Keratinocyte (primary cell): ENCODE results near the gene POLE4. TPM values are rescaled to one million over a fixed set of nuclear protein-coding genes. Genes with fewer than 3 reads are reported as not detected.

ENCODE experiments used
- DNase-seq: peaks from one replicate; pipeline ENCODE4 v3.0.0-alpha.2; 2011; ENCODE audit warnings: low read depth, missing footprints, low spot score
- FAIRE-seq: peaks from 2 replicates; lab custom pipeline; 2011; peaks lifted over from hg19 to GRCh38; lab: Jason Lieb, UNC
- H2AFZ ChIP-seq: 2 replicates; pipeline ENCODE4 v1.6.0; 2012; ENCODE audit warnings: low read length, control low read depth, inconsistent platforms; ENCODE audit not compliant: control insufficient read depth
- H3K27ac ChIP-seq: 2 replicates; pipeline ENCODE4 v1.5.1; 2011; ENCODE audit warnings: low read length; ENCODE audit not compliant: control insufficient read depth, insufficient read depth
- H3K27me3 ChIP-seq: 3 replicates; pipeline ENCODE4 v1.6.0; 2011; ENCODE audit warnings: low read length; ENCODE audit not compliant: control insufficient read depth, insufficient read depth; ENCODE audit errors: extremely low read depth
- H3K36me3 ChIP-seq, 2 experiments: 2 replicates in 1 of 2; 3 replicates in 1 of 2; pipeline ENCODE4 v1.5.1; 2011; ENCODE audit warnings: low read length in 2 of 2, mild to moderate bottlenecking in 1 of 2; ENCODE audit not compliant: control insufficient read depth in 2 of 2, insufficient read depth in 2 of 2; ENCODE audit errors: extremely low read depth in 1 of 2
- H3K4me1 ChIP-seq: 3 replicates; pipeline ENCODE4 v1.5.1; 2011; ENCODE audit warnings: low read length; ENCODE audit not compliant: control insufficient read depth, insufficient read depth; ENCODE audit errors: extremely low read depth
- H3K4me2 ChIP-seq: 3 replicates; pipeline ENCODE4 v1.6.0; 2011; ENCODE audit warnings: low read depth, low read length; ENCODE audit not compliant: control insufficient read depth, insufficient read depth; ENCODE audit errors: extremely low read depth
- H3K4me3 ChIP-seq, 3 experiments: fragments of 200-600 bp in 1 of 3; sonication (generic) in 1 of 3; 2 replicates in 2 of 3; 3 replicates in 1 of 3; pipeline ENCODE4 v1.5.1; 2011 to 2016; ENCODE audit warnings: low read length in 3 of 3, mild to moderate bottlenecking in 3 of 3, control low read depth in 2 of 3, inconsistent platforms in 1 of 3, low read depth in 1 of 3, mixed read lengths in 1 of 3, mixed run types in 1 of 3, moderate library complexity in 1 of 3; ENCODE audit not compliant: control insufficient read depth in 2 of 3, insufficient read depth in 2 of 3; ENCODE audit errors: extremely low read depth in 1 of 3
- H3K79me2 ChIP-seq: 2 replicates; pipeline ENCODE4 v1.6.0; 2012; ENCODE audit warnings: low read length; ENCODE audit not compliant: control insufficient read depth, insufficient read depth
- H3K9ac ChIP-seq: 3 replicates; pipeline ENCODE4 v1.6.0; 2011; ENCODE audit warnings: low read length; ENCODE audit not compliant: control insufficient read depth, insufficient read depth; ENCODE audit errors: extremely low read depth
- H3K9me1 ChIP-seq: 3 replicates; pipeline ENCODE4 v1.6.0; 2011; ENCODE audit warnings: low read length; ENCODE audit not compliant: control insufficient read depth, insufficient read depth; ENCODE audit errors: extremely low read depth
- H3K9me3 ChIP-seq: 2 replicates; pipeline ENCODE4 v1.5.1; 2012; ENCODE audit warnings: low read depth, low read length; ENCODE audit not compliant: control insufficient read depth
- H4K20me1 ChIP-seq: 3 replicates; pipeline ENCODE4 v1.6.0; 2011; ENCODE audit warnings: low read length; ENCODE audit not compliant: control insufficient read depth, insufficient read depth; ENCODE audit errors: extremely low read depth
- EZH2 ChIP-seq: IDR thresholded peaks from one replicate; pipeline ENCODE4 v1.6.1; 2012; ENCODE audit warnings: inconsistent platforms, mild to moderate bottlenecking, low read length, moderate library complexity
- dilution Hi-C: fragments of 300-500 bp; cut with MboI; formaldehyde crosslinking; loops from one replicate; pipeline ENCODE4 v1.7.0; 2020; ENCODE audit warnings: low sequenced_read_pairs; ENCODE audit not compliant: extremely low pct_ligation_motif_present
- polyA plus RNA-seq, 5 experiments: library from polyadenylated mRNA; depleted of rRNA in 3 of 5; stranded (reverse) in 3 of 5; stranded (forward) in 1 of 5; unstranded in 1 of 5; fragments of >200 nt; gene quantifications; 1 replicate in 1 of 5; 2 replicates in 3 of 5; 3 replicates in 1 of 5; pipeline versions ENCODE4 v1.2.1 to v1.2.3, GENCODE V29; 2011 to 2012; ENCODE audit warnings: missing spikeins in 2 of 5, low read depth in 1 of 5, low replicate concordance in 1 of 5
- TF ChIP-seq, protein P1 (sequence below), 3 experiments: IDR thresholded peaks in 1 of 3; conservative IDR thresholded peaks in 1 of 3; optimal IDR thresholded peaks in 1 of 3; 2 replicates in 2 of 3; 3 replicates in 1 of 3; pipeline versions ENCODE3 to v1.5.1; 2011; ENCODE audit warnings: low read length in 3 of 3, mild to moderate bottlenecking in 3 of 3, moderate library complexity in 2 of 3, control low read depth in 1 of 3, inconsistent platforms in 1 of 3; ENCODE audit not compliant: insufficient read depth in 2 of 3; ENCODE audit errors: extremely low read depth in 1 of 3

Gene POLE4
- polyA plus RNA-seq, 1 donor (not counting 4 experiments of a cell fraction or from before 2014, with no cell fraction given), result 66.4 TPM

DNA sequence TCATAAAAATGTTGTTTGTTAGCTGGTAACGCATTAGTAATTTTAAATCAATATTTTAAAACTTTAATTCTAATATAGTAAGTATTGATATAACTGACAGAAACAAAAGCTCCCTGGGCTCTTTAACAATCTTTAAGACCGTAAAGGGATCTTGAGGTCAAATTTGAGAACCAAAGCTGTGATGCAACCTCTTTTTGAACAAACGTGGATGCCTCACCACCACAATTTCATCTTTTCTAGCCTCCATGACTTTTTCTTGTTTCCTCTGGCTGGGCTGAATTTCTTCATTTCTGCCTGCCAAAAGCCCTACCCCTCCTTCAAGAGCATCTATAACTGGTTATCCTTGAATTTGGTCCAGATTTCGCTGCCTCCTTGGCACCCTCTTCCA, 563 bp upstream of the POLE4 start:
- no peaks in the 10 kb centered on the region for H4K20me1 ChIP-seq
- FAIRE-seq, result no peak
- H3K79me2 ChIP-seq, result no peaks in the 10 kb centered on the region
- H3K4me3 ChIP-seq, result peak overlapping the region; percentile 68 to 78 (median 70)
- peaks cover 0 to 3% of the 10 kb centered on the region in 2 experiments for H3K36me3 ChIP-seq
- peak overlapping the region; percentile 86 for H3K9ac ChIP-seq
- TF ChIP-seq, protein P1, sequence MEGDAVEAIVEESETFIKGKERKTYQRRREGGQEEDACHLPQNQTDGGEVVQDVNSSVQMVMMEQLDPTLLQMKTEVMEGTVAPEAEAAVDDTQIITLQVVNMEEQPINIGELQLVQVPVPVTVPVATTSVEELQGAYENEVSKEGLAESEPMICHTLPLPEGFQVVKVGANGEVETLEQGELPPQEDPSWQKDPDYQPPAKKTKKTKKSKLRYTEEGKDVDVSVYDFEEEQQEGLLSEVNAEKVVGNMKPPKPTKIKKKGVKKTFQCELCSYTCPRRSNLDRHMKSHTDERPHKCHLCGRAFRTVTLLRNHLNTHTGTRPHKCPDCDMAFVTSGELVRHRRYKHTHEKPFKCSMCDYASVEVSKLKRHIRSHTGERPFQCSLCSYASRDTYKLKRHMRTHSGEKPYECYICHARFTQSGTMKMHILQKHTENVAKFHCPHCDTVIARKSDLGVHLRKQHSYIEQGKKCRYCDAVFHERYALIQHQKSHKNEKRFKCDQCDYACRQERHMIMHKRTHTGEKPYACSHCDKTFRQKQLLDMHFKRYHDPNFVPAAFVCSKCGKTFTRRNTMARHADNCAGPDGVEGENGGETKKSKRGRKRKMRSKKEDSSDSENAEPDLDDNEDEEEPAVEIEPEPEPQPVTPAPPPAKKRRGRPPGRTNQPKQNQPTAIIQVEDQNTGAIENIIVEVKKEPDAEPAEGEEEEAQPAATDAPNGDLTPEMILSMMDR (optimal IDR thresholded peaks at IDR 0.05 in 1 of 3, IDR thresholded peaks at IDR 0.05 in 1 of 3, conservative IDR thresholded peaks at IDR 0.05 in 1 of 3; ENCODE audit: extremely low read depth in 1 of 3, insufficient read depth in 2 of 3, low read length in 3 of 3), result no peak
- TF ChIP-seq EZH2, result no peak
- DNase-seq, result no peak
- H3K4me2 ChIP-seq, result peak overlapping the region; percentile 72
- no peaks in the 10 kb centered on the region for H3K9me3 ChIP-seq
- H3K9me1 ChIP-seq, result no peaks in the 10 kb centered on the region
- peak overlapping the region; percentile 88 for H2AFZ ChIP-seq
- H3K27ac ChIP-seq, result peak overlapping the region; percentile 67
- H3K4me1 ChIP-seq, result peaks cover 10% of the 10 kb centered on the region
- no peaks in the 10 kb centered on the region for H3K27me3 ChIP-seq
- dilution Hi-C loops, result no loop called here

DNA sequence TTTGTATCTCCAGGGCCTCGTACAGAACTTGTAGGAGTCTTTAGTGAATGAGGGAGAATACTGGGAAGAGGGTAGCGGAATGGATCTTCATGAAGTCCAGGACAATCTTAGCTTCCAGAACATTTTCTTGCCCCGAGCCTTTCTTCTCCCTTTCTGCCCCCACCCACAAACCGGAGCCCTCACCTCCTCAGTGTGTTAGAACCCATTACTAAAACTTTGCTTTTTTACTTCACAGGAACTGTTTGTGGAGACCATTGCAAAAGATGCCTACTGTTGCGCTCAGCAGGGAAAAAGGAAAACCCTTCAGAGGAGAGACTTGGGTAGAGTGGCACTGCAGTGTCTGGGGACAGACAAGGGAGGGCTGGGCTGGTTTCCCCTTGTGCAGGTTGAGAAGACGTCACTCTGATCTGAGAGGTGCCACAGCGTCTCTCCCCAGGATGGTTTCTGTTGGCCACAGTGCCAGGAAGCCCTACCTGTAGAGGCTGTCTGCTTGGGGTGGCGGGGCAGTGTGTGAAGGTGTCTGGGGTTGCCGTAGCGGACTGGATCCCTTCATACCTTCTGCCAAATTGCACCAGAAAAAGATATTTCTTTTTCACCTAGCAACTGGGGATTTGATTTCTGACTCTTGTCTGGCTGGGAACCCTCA, 786 bp downstream of the POLE4 start:
- Histone ChIP-seq H3K27me3 (no peaks in the 10 kb centered on the region), H3K9me1 (no peaks in the 10 kb centered on the region), H3K79me2 (no peaks in the 10 kb centered on the region), H3K4me1 (peaks cover 10% of the 10 kb centered on the region), H3K4me3 (peak overlapping the region; percentile 68 to 78 (median 70)), H4K20me1 (no peaks in the 10 kb centered on the region), H3K36me3 (peaks cover 0 to 3% of the 10 kb centered on the region in 2 experiments), H3K9me3 (no peaks in the 10 kb centered on the region), H3K9ac (peak overlapping the region; percentile 86), H3K27ac (peak overlapping the region; percentile 20), H2AFZ (peak overlapping the region; percentile 77), H3K4me2 (peak overlapping the region; percentile 91)
- no peak for FAIRE-seq
- dilution Hi-C loops, result no loop called here
- no peak for DNase-seq
- no peak for TF ChIP-seq EZH2
- TF ChIP-seq, protein P1 (optimal IDR thresholded peaks at IDR 0.05 in 1 of 3, IDR thresholded peaks at IDR 0.05 in 1 of 3, conservative IDR thresholded peaks at IDR 0.05 in 1 of 3; ENCODE audit: extremely low read depth in 1 of 3, insufficient read depth in 2 of 3, low read length in 3 of 3), result no peak
